Body of pancreas (tissue), 4 donors: Measurements from ENCODE around the gene CRTAC1.

Source experiments
- CTCF ChIP-seq, 7 experiments: fragments of 450-650 bp in 4 of 7; fragments of 200-600 bp in 3 of 7; sonication (generic) in 3 of 7; IDR thresholded peaks; one replicate each; pipeline ENCODE4 v1.5.1; 2016 to 2019; ENCODE audit warnings: antibody characterized with exemption in 7 of 7
- POLR2A ChIP-seq, 3 donors: fragments of 450-650 bp; IDR thresholded peaks; one replicate each; pipeline ENCODE4 v1.6.1; 2016; ENCODE audit warnings: antibody characterized with exemption in 3 of 3, mild to moderate bottlenecking in 2 of 3

- TF ChIP-seq CTCF (IDR thresholded peaks at IDR 0.05) (peak; percentile 84 to 99 (median 99)), POLR2A (IDR thresholded peaks at IDR 0.05) (peak in 1 of 3 donors; percentile 24)
Observed at GRCh38 chr10:97869091-97870042, 161.1 kb downstream of the CRTAC1 start.
